HL-60/S4 treated with retinoic acid at 250 ng/mL for 4 days and 3 days (cell line): Measurements from ENCODE around the gene CHCHD2.
"Not testable (repeated sequence)": the region's sequence is repeated elsewhere in the genome, so short reads cannot be mapped to it uniquely, and the experiment has no call there.

Experiments used
- in situ Hi-C: fragments of 300-500 bp; cut with MboI; formaldehyde crosslinking; loops from 2 replicates; pipeline ENCODE4 v1.7.0; 2022; ENCODE audit warnings: low sequenced_read_pairs

The CHCHD2 gene

DNA sequence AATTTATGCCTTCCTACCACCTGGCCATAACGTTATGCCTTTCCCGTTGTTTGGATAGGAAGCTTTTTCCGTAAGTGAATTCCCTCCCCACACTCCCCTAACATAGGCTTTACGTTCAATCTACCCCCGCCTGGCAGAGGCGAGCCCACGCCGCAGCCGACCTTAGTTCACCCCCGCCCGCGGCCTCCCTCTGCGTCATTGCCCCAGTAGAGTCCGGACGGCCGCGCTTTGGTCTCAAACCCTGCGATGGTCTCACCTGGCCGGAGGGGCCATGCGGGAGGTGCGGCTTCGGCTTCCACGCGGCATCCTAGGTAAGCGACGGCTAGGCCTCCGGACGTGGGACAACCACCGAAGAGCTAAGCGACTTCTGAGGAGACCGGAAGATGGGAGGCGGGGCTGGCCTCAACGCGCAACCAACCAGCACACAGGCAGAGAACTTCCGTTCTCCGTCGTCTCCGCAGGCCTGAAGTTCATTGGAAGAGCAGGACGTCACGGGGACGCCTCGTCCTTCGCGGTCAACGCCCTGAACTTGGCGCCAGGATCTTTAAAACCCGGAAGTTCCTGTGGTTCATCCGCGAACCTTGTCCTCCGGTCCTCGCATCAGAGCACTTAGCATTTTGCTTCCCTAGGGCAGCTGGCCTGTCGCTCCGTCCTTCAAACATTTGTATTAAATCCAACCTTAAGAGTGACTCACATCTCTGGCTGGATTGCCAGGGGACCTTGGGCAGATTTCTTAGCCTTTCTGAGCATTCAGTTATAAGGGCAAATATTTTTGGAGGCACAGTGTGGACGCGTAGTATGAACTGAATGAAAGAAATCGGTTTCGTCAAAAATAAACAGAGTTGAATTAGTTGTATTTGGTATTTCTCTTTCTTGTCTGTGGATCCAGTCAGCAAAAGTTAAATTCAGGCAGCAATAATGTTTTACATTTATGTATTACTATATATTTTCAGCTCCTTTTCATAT lies at the start of gene CHCHD2:
TSS of gene CHCHD2 (minus strand) at position 369 of the 966 bp plus-strand sequence. CDS start at position 306, 63 bp downstream.
- in situ Hi-C loops, result no loop called here

DNA sequence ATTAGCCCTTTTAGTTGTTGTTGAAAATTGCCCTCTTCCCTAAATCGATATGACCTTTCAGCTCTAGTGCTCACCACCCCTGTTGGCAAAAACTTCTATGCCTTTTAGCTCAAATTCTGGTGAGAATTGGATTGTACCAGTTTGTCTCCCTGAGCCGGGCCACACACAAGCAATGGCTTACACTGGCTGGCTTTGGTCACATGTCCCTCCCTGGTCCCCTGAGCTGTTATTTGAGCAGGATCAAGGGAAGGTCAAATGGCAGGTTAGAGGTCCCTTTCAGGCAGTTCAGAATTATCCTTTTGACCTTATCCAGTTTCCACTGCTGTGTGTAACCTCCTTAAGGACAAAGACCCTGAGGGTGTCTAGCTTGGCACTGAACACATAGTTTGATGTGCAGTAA lies 24.8 kb upstream of the CHCHD2 start:
- in situ Hi-C loops, result not testable (repeated sequence)

DNA sequence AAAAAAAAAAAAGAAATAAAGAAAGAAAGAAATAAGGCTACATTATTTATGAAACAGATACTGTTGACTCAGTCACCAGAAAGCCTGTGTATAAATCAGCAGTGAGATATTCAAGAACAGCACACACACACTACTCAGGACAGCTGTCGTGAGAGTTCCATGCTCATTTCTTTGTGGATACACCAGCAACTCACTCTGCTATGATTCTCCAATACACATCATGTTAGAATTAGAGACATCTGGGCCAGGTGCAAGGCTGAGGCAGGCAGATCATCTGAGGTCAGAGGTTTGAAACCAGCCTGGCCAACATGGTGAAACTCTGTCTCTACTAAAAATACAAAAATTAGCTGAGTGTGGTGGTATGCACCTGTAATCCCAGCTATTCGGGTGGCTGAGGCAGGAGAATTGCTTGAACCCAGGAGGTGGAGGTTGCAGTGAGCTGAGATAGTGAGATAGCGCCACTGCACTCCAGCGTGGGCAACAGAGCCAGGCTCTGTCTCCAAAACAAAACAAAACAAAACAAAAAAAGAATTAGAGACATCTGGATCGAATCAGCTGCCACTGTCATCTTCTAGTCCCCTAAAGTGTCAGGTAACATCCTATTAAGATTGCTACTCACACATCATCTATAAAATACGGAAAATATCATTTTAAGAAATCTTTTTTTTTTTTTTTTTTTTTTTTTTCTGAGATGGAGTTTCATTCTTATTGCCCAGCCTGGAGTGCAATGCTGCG lies 21.1 kb upstream of the CHCHD2 start:
- in situ Hi-C loops, result no loop called here

- in situ Hi-C loops, result no loop called here
These were observed 19.6 kb upstream of the CHCHD2 start for GRCh38 chr7:56125831-56126230.

DNA sequence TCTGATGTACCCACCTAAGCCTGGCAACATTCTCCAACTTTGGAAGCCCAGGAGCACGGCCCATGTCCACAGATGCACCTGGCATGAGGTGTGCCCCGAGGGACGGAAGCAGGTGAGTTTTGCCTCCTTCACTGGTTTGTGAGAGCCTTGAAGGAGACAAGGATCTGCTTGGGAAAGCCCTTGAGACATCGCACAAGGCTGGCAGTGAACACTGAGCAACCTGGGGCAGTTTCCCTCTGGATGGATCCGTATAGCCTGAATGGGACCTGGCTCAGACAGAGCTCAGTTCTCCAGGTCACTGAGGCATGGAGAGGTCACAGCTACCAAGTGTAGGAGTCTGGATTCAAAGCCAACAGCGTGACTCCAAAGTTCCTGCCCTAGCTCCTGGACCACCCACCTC lies 18.7 kb upstream of the CHCHD2 start:
- in situ Hi-C loops, result no loop called here

DNA sequence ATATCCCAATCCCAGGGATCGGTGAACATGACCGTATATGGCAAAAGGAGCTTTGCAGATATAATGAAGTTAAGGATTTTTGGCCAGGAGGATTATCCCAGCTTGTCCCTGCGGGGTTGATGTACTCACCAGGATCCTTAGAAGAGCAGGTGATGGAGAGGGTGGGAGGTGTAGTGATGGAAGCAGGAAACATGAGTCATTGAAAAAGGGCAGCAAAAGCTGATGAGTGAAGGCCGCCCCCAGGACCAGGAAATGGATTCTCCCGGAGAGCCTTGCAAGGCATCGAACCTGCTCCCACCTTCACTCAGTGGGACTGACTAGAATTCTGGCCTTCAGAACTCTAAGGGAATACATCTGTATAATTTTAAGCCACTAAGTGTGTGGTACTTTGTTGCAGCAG lies 15.2 kb upstream of the CHCHD2 start:
- in situ Hi-C loops, result no loop called here

- in situ Hi-C loops, result no loop called here
These were observed 9.7 kb upstream of the CHCHD2 start, which contains the start of gene NUPR2 for GRCh38 chr7:56115852-56116538. Gene NUPR2, minus strand, starts transcription at chr7:56116417. Its CDS starts 103 bp downstream, at chr7:56116314.

DNA sequence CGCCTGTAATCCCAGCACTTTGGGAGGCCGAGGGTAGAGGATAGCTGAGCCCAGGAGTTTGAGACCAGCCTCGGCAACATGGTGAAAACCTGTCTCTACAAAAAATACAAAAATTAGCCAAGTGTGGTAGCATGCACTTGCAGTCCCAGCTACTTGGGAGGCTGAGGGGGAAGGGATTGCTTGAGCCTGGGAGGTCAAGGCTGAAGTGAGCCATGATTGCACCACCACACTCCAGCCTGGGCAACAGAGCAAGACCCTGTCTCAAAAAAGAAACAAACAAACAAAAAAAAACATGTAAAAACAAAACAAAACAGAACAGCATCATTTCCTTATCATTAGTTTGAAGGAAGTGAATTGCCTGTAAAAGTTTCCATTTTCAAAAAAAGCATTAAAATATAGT lies 6.0 kb upstream of the CHCHD2 start:
- in situ Hi-C loops, result not testable (repeated sequence)

DNA sequence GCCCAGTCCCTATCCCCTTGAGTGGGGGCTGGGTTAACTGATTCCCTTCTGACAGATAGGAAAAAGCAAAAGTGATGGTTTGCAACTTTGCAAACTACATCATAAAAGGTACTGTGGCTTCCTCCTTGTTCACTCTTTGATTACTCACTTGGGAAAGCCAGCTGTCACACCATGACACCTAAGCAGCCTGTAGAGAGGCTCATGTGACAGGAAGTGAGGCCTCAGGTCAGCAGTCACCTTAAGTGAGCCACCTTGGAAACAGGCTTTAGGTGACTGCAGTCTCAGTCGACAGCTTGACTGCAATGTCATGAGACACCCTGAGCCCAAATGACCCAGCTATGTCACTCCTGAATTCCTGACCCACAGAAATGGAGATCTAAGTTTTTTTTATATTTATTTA lies 4.3 kb upstream of the CHCHD2 start:
- in situ Hi-C loops, result no loop called here

GRCh38 chr7:56107954-56108258 lies 1.6 kb upstream of the CHCHD2 start:
- in situ Hi-C loops, result no loop called here

GRCh38 chr7:56105508-56105907 lies 768 bp downstream of the CHCHD2 start:
- in situ Hi-C loops, result no loop called here

GRCh38 chr7:56104138-56104537 lies 2.1 kb downstream of the CHCHD2 start:
- in situ Hi-C loops, result not testable (repeated sequence)

DNA sequence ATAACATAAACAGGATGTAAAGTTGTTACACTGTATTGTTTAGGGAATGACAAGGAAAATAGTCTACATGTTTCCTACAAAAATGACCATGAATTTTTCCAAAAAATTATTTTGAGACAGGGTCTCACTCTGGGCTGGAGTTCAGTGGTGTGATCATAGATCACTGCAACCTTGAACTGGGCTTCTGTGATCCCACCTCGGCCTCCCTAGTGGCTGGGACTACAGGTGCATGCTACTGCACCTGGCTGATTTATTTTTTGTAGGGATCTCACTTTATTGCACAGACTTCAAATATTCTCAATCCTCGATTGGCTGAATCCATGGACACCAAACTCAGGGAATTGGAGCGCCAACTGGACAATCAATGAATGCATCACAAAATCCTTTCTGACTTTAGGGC lies 6.6 kb downstream of the CHCHD2 start:
- in situ Hi-C loops, result no loop called here

- in situ Hi-C loops, result not testable (repeated sequence)
These were observed 7.9 kb downstream of the CHCHD2 start for GRCh38 chr7:56098187-56099008.

DNA sequence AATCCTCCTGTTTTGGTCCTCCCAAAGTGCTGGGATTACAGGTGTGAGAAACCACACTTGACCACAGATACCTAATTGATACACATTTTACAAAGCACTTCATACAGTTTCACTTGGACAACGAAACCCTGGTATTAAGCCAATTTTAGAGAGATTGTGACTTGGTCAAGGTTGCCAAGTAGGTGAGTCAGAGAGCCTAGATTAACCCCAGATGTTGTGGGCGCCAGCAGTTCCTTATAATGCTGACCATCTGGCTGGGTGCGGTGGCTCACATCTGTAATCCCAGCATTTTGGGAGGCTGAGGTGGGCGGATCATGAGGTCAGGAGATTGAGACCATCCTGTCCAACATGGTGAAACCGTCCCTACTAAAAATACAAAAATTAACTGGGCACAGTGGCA lies 8.6 kb downstream of the CHCHD2 start:
- in situ Hi-C loops, result no loop called here

GRCh38 chr7:56092789-56093531 lies 13.3 kb downstream of the CHCHD2 start, which contains the start of gene PHKG1:
Gene PHKG1, minus strand, starts transcription at chr7:56092952. Its CDS starts 4,011 bp downstream, at chr7:56088941.
- in situ Hi-C loops, result no loop called here

- in situ Hi-C loops, result not testable (repeated sequence)
These were observed 13.9 kb downstream of the CHCHD2 start for GRCh38 chr7:56092388-56092787.

DNA sequence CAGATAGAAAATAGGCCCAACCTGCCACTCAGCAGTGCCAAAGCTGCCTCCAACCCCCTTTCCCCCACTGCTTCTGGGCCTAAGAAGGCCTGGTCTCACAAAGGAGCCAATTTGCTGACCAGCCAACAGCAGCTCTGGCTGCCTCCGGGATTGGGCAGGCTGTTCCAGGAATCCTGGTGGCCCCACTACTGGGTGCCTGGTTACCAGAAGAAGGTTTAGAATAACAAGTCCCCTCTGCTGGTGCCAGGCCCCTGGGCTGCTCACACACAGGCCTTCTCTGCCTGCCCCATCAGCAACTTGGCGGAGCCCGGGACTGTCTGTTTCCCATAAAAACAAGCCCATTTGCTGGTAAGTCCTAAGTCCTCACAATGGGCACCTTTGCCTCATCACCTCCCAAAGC lies 14.7 kb downstream of the CHCHD2 start:
- in situ Hi-C loops, result no loop called here

DNA sequence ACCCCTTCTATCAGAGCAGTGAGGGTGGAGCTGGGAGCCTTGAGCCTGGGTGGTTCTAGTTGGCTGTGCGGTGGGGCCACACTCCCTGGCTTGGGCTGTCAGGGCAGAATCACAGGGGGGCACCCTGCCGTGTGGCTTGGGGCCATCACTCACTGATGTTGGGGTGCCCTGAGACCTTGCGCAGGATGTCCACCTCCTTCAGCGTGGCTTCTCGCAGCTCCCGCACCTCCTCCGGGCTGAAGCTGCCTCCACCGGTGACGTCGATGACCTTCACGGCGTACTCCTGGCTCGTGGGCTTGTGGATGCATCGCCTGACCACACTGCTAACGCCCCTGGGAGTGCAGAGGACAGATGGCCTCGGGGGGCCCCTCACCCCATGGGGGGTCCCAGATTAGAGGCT lies 18.8 kb downstream of the CHCHD2 start:
- in situ Hi-C loops, result no loop called here

- in situ Hi-C loops, result no loop called here
These were observed 19.5 kb downstream of the CHCHD2 start for GRCh38 chr7:56086761-56087160.
